Measurements from ENCODE around the gene ALOX5AP.

ALOX5AP gene

GRCh38 chr13:30792285-30793000 lies 57.1 kb downstream of the ALOX5AP start:
- no peaks in the 10 kb centered on the region for H3K79me2 ChIP-seq (ENCODE audit: low read length)
- H3F3A ChIP-seq (ENCODE audit: insufficient read depth, low read length), result no peaks in the 10 kb centered on the region
- no peak overlapping the region for H3K27ac ChIP-seq (ENCODE audit: low read length)
- no peaks in the 10 kb centered on the region for H3K9me3 ChIP-seq (replicated peaks; ENCODE audit: insufficient read depth, low read length)
- no peak overlapping the region for H2AFZ ChIP-seq (ENCODE audit: low read length)
- no peaks in the 10 kb centered on the region for H4K20me1 ChIP-seq (ENCODE audit: insufficient read depth, low read length)
- DNase-seq, result no peak
- no peaks in the 10 kb centered on the region for H3K36me3 ChIP-seq (replicated peaks; ENCODE audit: insufficient read depth, low read length)
- H3K4me2 ChIP-seq (ENCODE audit: low read depth, low read length), result no peak overlapping the region
- no peaks in the 10 kb centered on the region for H3K4me1 ChIP-seq (ENCODE audit: low read length)
- no peaks in the 10 kb centered on the region for H3K9me2 ChIP-seq (replicated peaks; ENCODE audit: insufficient read depth, low read length)
- no peak overlapping the region for H3K4me3 ChIP-seq (ENCODE audit: low read length)
- no peak for TF ChIP-seq EZH2phosphoT487 (IDR thresholded peaks at IDR 0.05; ENCODE audit: low read length)
- TF ChIP-seq EZH2 (optimal IDR thresholded peaks at IDR 0.05; ENCODE audit: low read depth, low read length), result no peak
- no peak for TF ChIP-seq CTCF (IDR thresholded peaks at IDR 0.05; ENCODE audit: low read length)
- H3K9ac ChIP-seq (ENCODE audit: low read length), result no peak overlapping the region
- no peaks in the 10 kb centered on the region for H3K27me3 ChIP-seq (replicated peaks; ENCODE audit: insufficient read depth, low read length)

GRCh38 chr13:30796132-30796572 lies 60.8 kb downstream of the ALOX5AP start:
- Histone ChIP-seq H3K79me2 (ENCODE audit: low read length) (no peaks in the 10 kb centered on the region), H3K27me3 (replicated peaks; ENCODE audit: insufficient read depth, low read length) (no peaks in the 10 kb centered on the region), H3F3A (ENCODE audit: insufficient read depth, low read length) (no peaks in the 10 kb centered on the region), H3K4me1 (ENCODE audit: low read length) (no peaks in the 10 kb centered on the region), H4K20me1 (ENCODE audit: insufficient read depth, low read length) (no peaks in the 10 kb centered on the region), H3K27ac (ENCODE audit: low read length) (no peak overlapping the region), H3K4me2 (ENCODE audit: low read depth, low read length) (no peak overlapping the region), H3K9me2 (replicated peaks; ENCODE audit: insufficient read depth, low read length) (no peaks in the 10 kb centered on the region), H3K9ac (ENCODE audit: low read length) (no peak overlapping the region), H3K9me3 (replicated peaks; ENCODE audit: insufficient read depth, low read length) (no peaks in the 10 kb centered on the region), H3K4me3 (ENCODE audit: low read length) (no peak overlapping the region), H3K36me3 (replicated peaks; ENCODE audit: insufficient read depth, low read length) (no peaks in the 10 kb centered on the region), H2AFZ (ENCODE audit: low read length) (no peak overlapping the region)
- no peak for DNase-seq
- TF ChIP-seq EZH2 (optimal IDR thresholded peaks at IDR 0.05; ENCODE audit: low read depth, low read length), result no peak
- TF ChIP-seq EZH2phosphoT487 (IDR thresholded peaks at IDR 0.05; ENCODE audit: low read length), result no peak
- TF ChIP-seq CTCF (IDR thresholded peaks at IDR 0.05; ENCODE audit: low read length), result no peak

GRCh38 chr13:30796631-30797601 lies 61.6 kb downstream of the ALOX5AP start:
- Histone ChIP-seq H3K4me3 (ENCODE audit: low read length) (no peak overlapping the region), H3K27ac (ENCODE audit: low read length) (no peak overlapping the region), H2AFZ (ENCODE audit: low read length) (no peak overlapping the region)

More at GRCh38 chr13:30796631-30797601, 61.6 kb downstream of the ALOX5AP start:
- no peaks in the 10 kb centered on the region for H3K79me2 ChIP-seq (ENCODE audit: low read length)
- H3K4me2 ChIP-seq (ENCODE audit: low read depth, low read length), result no peak overlapping the region
- no peaks in the 10 kb centered on the region for H3K9me3 ChIP-seq (replicated peaks; ENCODE audit: insufficient read depth, low read length)
- H4K20me1 ChIP-seq (ENCODE audit: insufficient read depth, low read length), result no peaks in the 10 kb centered on the region
- no peak for TF ChIP-seq EZH2phosphoT487 (IDR thresholded peaks at IDR 0.05; ENCODE audit: low read length)
- TF ChIP-seq EZH2 (optimal IDR thresholded peaks at IDR 0.05; ENCODE audit: low read depth, low read length), result no peak
- TF ChIP-seq CTCF (IDR thresholded peaks at IDR 0.05; ENCODE audit: low read length), result no peak
- no peak for DNase-seq
- no peak overlapping the region for H3K9ac ChIP-seq (ENCODE audit: low read length)
- no peaks in the 10 kb centered on the region for H3K36me3 ChIP-seq (replicated peaks; ENCODE audit: insufficient read depth, low read length)
- H3K4me1 ChIP-seq (ENCODE audit: low read length), result no peaks in the 10 kb centered on the region
- H3F3A ChIP-seq (ENCODE audit: insufficient read depth, low read length), result no peaks in the 10 kb centered on the region
- no peaks in the 10 kb centered on the region for H3K9me2 ChIP-seq (replicated peaks; ENCODE audit: insufficient read depth, low read length)
- no peaks in the 10 kb centered on the region for H3K27me3 ChIP-seq (replicated peaks; ENCODE audit: insufficient read depth, low read length)

Data from MM.1S (cell line).